CD4-positive, CD25-positive, alpha-beta regulatory T cell (primary cell): Measurements from ENCODE around the gene BRSK2. TPM values are rescaled to one million over a fixed set of nuclear protein-coding genes. Genes with fewer than 3 reads are reported as not detected.

ENCODE experiments used
- ATAC-seq, 2 donors: fragments of 150-1000 bp; cut with Tn5 transposase; one replicate each; pipeline ENCODE4 v1.10.0; 2021; ENCODE audit warnings: low read depth in 2 of 2, moderate number of reproducible peaks in 2 of 2, moderate library complexity in 1 of 2
- DNase-seq, 3 donors: peaks; one replicate each; pipeline versions ENCODE4 v3.0.0 to v3.0.0-alpha.2; 2012 to 2022; ENCODE audit warnings: mixed read lengths in 1 of 3
- H3K27ac ChIP-seq: one replicate; pipeline ENCODE4 v1.7.0; 2013; ENCODE audit warnings: mild to moderate bottlenecking, low read length; ENCODE audit not compliant: insufficient read depth, poor library complexity, severe bottlenecking
- H3K27me3 ChIP-seq: one replicate; pipeline ENCODE4 v1.7.0; 2013; ENCODE audit warnings: low read length; ENCODE audit not compliant: control insufficient read depth, insufficient read depth
- H3K36me3 ChIP-seq: one replicate; pipeline ENCODE4 v1.7.0; 2013; ENCODE audit warnings: mild to moderate bottlenecking, low read length, moderate library complexity; ENCODE audit not compliant: control insufficient read depth, insufficient read depth
- H3K4me1 ChIP-seq: 2 replicates; pipeline ENCODE4 v1.7.0; 2013; ENCODE audit warnings: mild to moderate bottlenecking, low read length; ENCODE audit not compliant: insufficient read depth, control insufficient read depth, poor library complexity, severe bottlenecking
- H3K4me3 ChIP-seq: one replicate; pipeline ENCODE4 v1.7.0; 2013; ENCODE audit warnings: low read depth, mild to moderate bottlenecking, low read length, moderate library complexity
- H3K9me3 ChIP-seq, 2 experiments: 1 replicate in 1 of 2; 2 replicates in 1 of 2; pipeline ENCODE4 v1.7.0; 2013; ENCODE audit warnings: low read length in 2 of 2, mild to moderate bottlenecking in 1 of 2, moderate library complexity in 1 of 2; ENCODE audit not compliant: control insufficient read depth in 2 of 2
- H3K27ac Mint-ChIP-seq, 3 donors: one replicate each; pipeline ENCODE4 v1.8.0; 2020 to 2022; ENCODE audit warnings: mild to moderate bottlenecking in 3 of 3, mixed read lengths in 3 of 3, moderate library complexity in 2 of 3
- H3K27me3 Mint-ChIP-seq: one replicate; pipeline ENCODE4 v1.8.0; 2022; ENCODE audit warnings: mild to moderate bottlenecking, mixed read lengths
- H3K36me3 Mint-ChIP-seq: one replicate; pipeline ENCODE4 v1.8.0; 2020; ENCODE audit warnings: mixed read lengths
- H3K4me1 Mint-ChIP-seq, 4 donors: one replicate each; pipeline ENCODE4 v1.8.0; 2020 to 2022; ENCODE audit warnings: mixed read lengths in 4 of 4, mild to moderate bottlenecking in 1 of 4
- H3K4me3 Mint-ChIP-seq, 4 donors: one replicate each; pipeline ENCODE4 v1.8.0; 2020 to 2022; ENCODE audit warnings: mild to moderate bottlenecking in 4 of 4, mixed read lengths in 4 of 4, moderate library complexity in 3 of 4
- H3K9me3 Mint-ChIP-seq, 7 donors: one replicate each; pipeline ENCODE4 v1.8.0; 2020 to 2022; ENCODE audit warnings: mixed read lengths in 7 of 7, mild to moderate bottlenecking in 3 of 7, moderate library complexity in 2 of 7
- polyA plus RNA-seq, 4 donors: library from polyadenylated mRNA; unstranded; fragments of 300-500 nt; fragmentation: Illumina TruSeq; gene quantifications; one replicate each; pipeline ENCODE4 v1.2.3, GENCODE V29; 2021
- total RNA-seq: library from RNA; stranded (reverse); gene quantifications from one replicate; pipeline ENCODE4 v1.2.3, GENCODE V29; 2022

Gene BRSK2
- total and polyA plus RNA-seq, 5 donors from 2014 or later: 0.07 to 0.42 (median 0.08) TPM; not detected in 1

DNA sequence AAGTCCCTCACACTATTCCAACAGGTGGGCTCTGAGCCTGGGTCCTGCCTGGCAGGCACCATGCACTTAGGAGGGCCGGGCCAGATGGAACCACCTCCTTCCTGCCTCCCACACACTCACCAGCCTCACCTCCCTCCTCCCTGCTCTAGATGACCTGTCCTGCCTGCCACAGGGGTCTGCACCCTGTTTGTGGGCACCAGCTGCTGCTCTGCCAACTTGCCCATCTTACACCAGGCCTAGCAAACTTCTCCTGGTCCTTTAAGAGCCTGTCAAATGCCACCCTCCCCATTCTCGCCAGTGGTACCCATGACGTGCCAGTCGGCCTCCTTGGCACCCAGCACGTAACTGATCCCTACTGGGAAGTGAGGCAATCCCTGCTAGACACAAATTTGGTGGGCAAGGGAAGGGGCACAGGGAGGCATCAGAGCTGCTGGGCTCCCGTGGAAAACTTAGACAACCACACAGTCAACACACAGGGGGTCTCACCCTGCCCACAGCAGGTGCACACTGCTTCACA, 93.8 kb downstream of the BRSK2 start:
- Histone ChIP-seq H3K4me1 (peaks cover 31% of the 10 kb centered on the region), H3K27me3 (no peaks in the 10 kb centered on the region), H3K9me3 (no peaks in the 10 kb centered on the region), H3K36me3 (peaks cover 22% of the 10 kb centered on the region), H3K27ac (no peak overlapping the region), H3K4me3 (no peak overlapping the region)
- ATAC-seq (no peak), DNase-seq (no peak)
- Mint-ChIP-seq H3K9me3 (no peaks in the 10 kb centered on the region), H3K36me3 (peaks cover 7% of the 10 kb centered on the region), H3K4me1 (peaks cover 0 to 25% (median 5%) of the 10 kb centered on the region in 4 donors), H3K27ac (peak overlapping the region in 2 of 3 donors; percentile 47 to 86), H3K4me3 (peak overlapping the region in 1 of 4 donors; percentile 38), H3K27me3 (no peaks in the 10 kb centered on the region)

DNA sequence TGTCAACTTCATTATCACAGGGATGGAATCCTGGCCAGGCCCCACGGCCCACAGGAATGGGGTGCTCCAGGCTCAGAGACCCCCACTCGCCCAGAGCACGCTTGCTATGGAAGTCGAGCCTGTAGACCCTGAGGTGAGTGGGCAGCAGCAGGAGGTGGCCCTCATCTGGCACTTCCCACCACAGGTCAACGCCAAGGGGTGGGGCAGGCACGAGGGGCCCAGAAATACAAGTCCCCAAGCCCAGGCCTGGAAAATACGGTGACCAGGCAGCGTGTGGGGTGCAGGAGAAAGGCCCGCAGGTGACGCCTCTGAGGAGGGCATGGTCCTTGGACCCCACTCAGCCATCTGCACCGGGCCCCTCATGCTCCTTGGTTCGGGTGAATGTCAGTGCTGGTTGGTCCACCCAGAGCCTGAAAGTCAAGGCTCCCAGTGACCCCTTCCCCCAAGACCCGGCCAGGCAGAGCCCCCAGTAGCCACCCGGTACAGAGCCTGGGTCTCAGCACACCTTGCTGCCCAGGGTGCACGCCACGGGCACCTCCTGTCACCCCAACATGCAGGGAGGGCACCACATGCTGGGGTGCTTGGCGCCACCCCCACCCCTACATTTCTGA, 94.4 kb downstream of the BRSK2 start:
- Mint-ChIP-seq H3K4me1 (peaks cover 0 to 31% (median 5%) of the 10 kb centered on the region in 4 donors), H3K4me3 (no peak overlapping the region), H3K36me3 (peaks cover under 1% of the 10 kb centered on the region), H3K27me3 (no peaks in the 10 kb centered on the region), H3K9me3 (no peaks in the 10 kb centered on the region), H3K27ac (no peak overlapping the region)
- no peak overlapping the region for H3K4me3 ChIP-seq
- peaks cover 16% of the 10 kb centered on the region for H3K36me3 ChIP-seq
- no peak for DNase-seq
- H3K27me3 ChIP-seq: no peaks in the 10 kb centered on the region
- no peak overlapping the region for H3K27ac ChIP-seq
- peaks cover 35% of the 10 kb centered on the region for H3K4me1 ChIP-seq
- ATAC-seq: no peak
- no peaks in the 10 kb centered on the region for H3K9me3 ChIP-seq

DNA sequence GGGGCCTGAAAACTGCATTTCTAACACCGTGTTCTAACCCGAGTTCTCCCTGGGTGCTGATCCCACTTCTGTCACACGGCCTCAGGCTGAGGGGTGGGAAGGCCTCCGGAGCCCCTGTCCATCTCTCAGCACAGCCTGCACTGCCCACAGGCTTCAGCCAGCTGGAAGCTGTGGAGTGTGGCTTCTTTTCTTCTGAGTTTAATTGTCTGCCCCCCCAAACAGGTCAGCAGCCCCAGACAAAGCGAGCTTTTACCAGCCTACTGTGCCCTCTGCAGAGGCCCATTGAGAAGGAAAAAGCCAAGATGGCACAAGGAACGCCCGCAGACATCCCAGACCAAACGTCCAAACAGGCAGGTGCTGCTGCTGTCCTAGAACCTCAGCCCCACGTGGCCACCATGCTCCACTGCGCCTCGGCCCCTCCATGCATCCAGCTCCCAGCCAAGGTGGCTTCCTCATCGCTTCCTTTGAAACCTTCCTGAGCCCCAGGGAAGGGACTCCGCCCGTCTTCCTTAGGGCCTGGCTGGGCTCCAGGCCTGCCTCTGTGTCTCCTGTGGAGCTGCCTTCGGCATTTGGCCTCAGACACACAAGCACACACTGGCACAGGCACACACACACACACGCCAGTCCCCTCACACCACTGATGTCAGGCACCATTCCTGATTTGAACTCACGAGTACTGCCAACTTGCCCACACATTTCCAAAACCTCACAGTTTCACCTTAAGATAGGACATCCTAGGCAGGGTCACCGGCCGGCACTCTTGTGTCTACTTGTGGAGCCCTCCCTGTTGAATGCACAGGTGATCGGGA, 95.2 kb downstream of the BRSK2 start:
- Histone ChIP-seq H3K4me1 (peaks cover 35% of the 10 kb centered on the region), H3K4me3 (no peak overlapping the region), H3K27me3 (no peaks in the 10 kb centered on the region), H3K9me3 (no peaks in the 10 kb centered on the region), H3K36me3 (peaks cover 8% of the 10 kb centered on the region), H3K27ac (no peak overlapping the region)
- DNase-seq (no peak), ATAC-seq (no peak)
- peaks cover 0 to 37% (median 10%) of the 10 kb centered on the region in 4 donors for H3K4me1 Mint-ChIP-seq
- H3K4me3 Mint-ChIP-seq: peak overlapping the region in 2 of 4 donors; percentile 29 to 41
- H3K9me3 Mint-ChIP-seq: no peaks in the 10 kb centered on the region
- H3K27ac Mint-ChIP-seq: peak overlapping the region; percentile 18 to 80 (median 80)
- H3K36me3 Mint-ChIP-seq: no peaks in the 10 kb centered on the region
- H3K27me3 Mint-ChIP-seq: no peaks in the 10 kb centered on the region

DNA sequence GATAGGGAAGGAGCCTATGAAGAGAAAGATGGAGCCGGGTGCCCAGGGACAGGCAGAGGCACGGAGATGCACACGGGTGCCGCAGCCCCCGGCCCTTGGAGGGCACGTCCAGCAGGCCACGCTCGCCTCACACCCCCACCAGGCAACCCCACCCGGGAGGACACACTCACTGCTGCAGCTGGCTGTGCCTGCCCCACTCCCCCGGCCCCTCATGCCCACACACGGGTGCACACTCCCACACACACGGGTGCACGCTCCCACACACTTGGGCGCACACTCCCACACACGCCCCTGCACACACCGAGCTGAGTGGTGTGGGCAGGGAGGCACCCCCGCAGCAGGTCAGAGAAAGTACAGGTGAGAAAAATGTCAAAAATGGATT, 95.8 kb downstream of the BRSK2 start:
- no peak for ATAC-seq
- no peaks in the 10 kb centered on the region for H3K27me3 ChIP-seq
- Mint-ChIP-seq H3K27me3 (no peaks in the 10 kb centered on the region), H3K36me3 (no peaks in the 10 kb centered on the region), H3K9me3 (no peaks in the 10 kb centered on the region), H3K27ac (peak overlapping the region in 2 of 3 donors; percentile 18 to 80), H3K4me1 (peaks cover 0 to 37% (median 10%) of the 10 kb centered on the region in 4 donors), H3K4me3 (peak overlapping the region in 2 of 4 donors; percentile 29 to 41)
- H3K4me1 ChIP-seq: peaks cover 35% of the 10 kb centered on the region
- no peak for DNase-seq
- H3K27ac ChIP-seq: peak overlapping the region; percentile 23
- peaks cover 3% of the 10 kb centered on the region for H3K36me3 ChIP-seq
- H3K9me3 ChIP-seq: no peaks in the 10 kb centered on the region
- H3K4me3 ChIP-seq: no peak overlapping the region

DNA sequence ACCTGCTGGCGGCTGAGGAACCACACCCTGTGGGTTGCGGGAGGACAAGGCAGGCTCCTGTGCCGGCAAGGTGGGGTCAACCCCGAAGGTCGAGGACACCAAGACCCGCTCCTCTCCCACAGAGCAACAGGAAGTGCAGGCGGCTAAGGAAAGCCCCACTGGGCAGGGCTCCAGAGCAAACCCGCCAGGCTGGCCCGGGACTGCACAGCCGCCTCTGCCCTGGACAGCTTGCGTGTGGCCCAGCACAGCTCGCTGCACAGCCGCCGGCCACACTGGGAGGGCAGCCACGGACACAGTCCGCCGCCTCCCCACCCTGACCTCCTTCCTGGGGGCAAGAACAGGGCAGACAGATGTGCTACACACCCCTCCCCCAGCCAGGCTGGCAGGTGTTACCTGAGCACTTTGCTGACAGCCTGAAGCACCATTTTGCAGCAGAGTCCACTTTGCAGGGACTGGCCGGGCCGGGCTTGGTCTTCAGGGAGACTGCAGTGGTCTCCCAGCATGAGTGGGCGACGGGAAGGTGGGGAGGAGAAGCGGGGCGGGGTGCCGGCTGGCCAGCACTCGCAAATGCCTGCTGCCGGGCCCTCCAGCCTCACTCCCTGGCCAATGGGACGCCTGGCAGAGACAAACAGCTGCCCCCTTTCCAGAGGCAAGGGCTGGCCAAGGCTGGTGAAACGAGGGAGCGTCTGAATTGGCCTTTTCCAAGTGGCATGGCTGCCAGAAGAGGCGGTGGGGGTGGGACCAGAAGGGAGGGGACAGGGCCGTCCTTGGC, 96.5 kb downstream of the BRSK2 start, which contains the start of gene MOB2:
Gene MOB2 (minus strand): TSS at position 726 of the 772 bp plus-strand sequence. CDS start 223 bp downstream, at position 503.
- Mint-ChIP-seq H3K4me1 (peaks cover 0 to 37% (median 10%) of the 10 kb centered on the region in 4 donors), H3K9me3 (no peaks in the 10 kb centered on the region), H3K27ac (peak within 1 kb of the TSS in 2 of 3 donors; percentile 46 to 66), H3K4me3 (peak within 1 kb of the TSS in 2 of 4 donors; percentile 4 to 27), H3K27me3 (no peaks in the 10 kb centered on the region), H3K36me3 (no peaks in the 10 kb centered on the region)
- DNase-seq: no peak
- H3K27me3 ChIP-seq: no peaks in the 10 kb centered on the region
- H3K36me3 ChIP-seq: peaks cover 3% of the 10 kb centered on the region
- H3K4me1 ChIP-seq: peaks cover 35% of the 10 kb centered on the region
- H3K27ac ChIP-seq: peak within 1 kb of the TSS; percentile 23
- no peak within 1 kb of the TSS for H3K4me3 ChIP-seq
- peak in 1 of 2 donors; percentile 41 for ATAC-seq
- no peaks in the 10 kb centered on the region for H3K9me3 ChIP-seq

DNA sequence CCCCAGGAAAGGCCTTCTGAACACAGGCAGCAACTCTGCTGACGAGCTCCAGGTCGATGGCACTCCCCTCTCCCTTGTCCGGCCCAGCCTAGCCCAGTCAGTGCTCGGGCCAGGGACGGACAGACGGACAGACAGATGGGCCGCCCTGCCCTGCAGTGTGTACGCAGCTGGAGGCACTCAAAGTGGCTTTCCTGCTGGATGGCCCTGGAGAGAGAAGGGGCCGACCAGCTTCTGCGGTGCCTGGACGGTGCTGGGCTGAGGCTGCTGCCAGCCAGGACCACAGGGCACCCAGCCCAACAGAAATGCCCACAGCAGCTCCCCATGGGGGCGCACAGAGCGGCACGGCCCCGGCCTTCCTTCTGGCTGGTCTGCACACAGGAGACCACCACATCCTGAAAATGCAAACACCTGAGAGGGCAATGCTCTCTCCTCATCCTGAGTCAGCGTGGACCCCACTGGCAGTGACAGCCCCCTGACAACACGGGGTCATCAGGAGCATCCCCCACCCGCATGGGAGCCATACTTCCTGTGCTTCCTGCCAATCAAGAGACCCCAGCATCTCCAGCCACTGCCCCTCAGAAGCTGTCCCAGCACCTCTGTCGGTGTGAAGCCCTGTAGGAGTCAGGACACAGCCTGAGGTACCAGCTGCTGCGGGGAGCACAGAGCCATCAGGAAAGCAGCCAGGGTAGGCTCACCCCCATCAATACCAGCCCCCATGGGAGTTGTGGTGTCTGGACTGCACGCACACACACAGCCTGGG, 97.5 kb downstream of the BRSK2 start:
- no peak for DNase-seq
- Mint-ChIP-seq H3K27ac (peak overlapping the region in 2 of 3 donors; percentile 46 to 66), H3K9me3 (no peaks in the 10 kb centered on the region), H3K4me1 (peaks cover 0 to 40% (median 10%) of the 10 kb centered on the region in 4 donors), H3K36me3 (no peaks in the 10 kb centered on the region), H3K4me3 (peak overlapping the region in 1 of 4 donors; percentile 27), H3K27me3 (no peaks in the 10 kb centered on the region)
- Histone ChIP-seq H3K27ac (no peak overlapping the region), H3K36me3 (peaks cover 3% of the 10 kb centered on the region), H3K27me3 (no peaks in the 10 kb centered on the region), H3K9me3 (no peaks in the 10 kb centered on the region), H3K4me1 (peaks cover 35% of the 10 kb centered on the region), H3K4me3 (no peak overlapping the region)
- no peak for ATAC-seq
